Measurements from ENCODE around the gene PAK1.
A peak's percentile ranks its signal among the peaks of the same experiment; 100 is the strongest.

PAK1 gene

DNA sequence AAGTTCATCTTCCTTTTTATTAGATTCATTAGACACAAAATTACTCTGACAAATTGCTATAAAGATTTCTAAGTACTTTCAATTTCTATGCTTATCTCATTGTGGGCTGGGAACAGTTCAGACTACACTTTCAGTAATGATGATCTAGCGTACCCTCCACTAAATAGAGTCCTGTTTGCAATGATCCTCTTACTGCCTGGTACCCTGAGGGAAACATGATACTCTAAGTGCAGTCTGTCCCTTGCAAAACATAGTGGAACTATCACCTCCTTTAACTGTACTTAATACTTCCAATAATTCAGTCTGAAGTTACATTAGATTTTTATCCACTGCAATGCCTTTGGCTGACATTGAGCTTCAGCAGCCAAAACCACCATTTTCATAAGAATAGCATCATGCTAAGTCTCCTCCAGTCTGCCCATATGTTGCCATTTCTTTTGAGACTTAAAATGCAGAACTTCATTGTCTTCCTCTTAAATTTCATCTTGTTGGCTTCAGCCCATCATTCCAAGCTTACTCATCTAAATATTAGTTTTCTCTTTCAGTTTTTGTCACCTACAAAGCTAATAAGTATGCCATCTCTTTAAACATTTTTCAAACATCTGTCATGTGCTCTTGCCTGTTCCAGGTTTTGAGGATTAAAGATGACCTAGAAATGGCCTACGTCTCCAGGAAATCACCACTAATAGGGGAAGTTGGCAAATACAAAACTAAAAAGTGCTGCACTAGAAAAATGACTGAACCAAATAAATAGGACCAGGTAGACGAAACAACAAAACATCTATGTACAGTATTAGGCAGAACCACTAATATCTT lies 55.5 kb downstream of the PAK1 start:
- TF ChIP-seq, protein P1, sequence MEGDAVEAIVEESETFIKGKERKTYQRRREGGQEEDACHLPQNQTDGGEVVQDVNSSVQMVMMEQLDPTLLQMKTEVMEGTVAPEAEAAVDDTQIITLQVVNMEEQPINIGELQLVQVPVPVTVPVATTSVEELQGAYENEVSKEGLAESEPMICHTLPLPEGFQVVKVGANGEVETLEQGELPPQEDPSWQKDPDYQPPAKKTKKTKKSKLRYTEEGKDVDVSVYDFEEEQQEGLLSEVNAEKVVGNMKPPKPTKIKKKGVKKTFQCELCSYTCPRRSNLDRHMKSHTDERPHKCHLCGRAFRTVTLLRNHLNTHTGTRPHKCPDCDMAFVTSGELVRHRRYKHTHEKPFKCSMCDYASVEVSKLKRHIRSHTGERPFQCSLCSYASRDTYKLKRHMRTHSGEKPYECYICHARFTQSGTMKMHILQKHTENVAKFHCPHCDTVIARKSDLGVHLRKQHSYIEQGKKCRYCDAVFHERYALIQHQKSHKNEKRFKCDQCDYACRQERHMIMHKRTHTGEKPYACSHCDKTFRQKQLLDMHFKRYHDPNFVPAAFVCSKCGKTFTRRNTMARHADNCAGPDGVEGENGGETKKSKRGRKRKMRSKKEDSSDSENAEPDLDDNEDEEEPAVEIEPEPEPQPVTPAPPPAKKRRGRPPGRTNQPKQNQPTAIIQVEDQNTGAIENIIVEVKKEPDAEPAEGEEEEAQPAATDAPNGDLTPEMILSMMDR (IDR thresholded peaks at IDR 0.05; ENCODE audit: borderline replicate concordance, insufficient read depth, low read depth, low read length), result no peak
- H3K4me3 ChIP-seq (ENCODE audit: low read depth, low read length), result no peak overlapping the region

DNA sequence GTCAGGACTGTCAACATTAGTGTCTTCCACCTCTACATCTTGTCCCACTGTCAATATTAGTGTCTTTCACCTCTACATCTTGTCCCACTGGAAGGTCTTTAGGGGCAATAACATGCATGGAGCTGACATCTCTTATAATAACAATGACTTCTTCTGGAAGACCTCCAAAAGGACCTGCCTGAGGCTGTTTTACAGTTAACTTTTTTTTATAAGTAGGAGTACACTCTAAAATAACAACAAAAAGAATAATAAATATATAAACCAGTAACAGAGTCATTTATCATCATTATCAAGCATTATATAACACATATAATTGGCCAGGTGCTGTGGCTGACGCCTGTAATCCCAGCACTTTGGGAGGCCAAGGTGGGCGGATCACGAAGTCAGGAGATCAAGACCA lies 57.5 kb downstream of the PAK1 start:
- TF ChIP-seq, protein P1 (IDR thresholded peaks at IDR 0.05; ENCODE audit: borderline replicate concordance, insufficient read depth, low read depth, low read length), result no peak
- no peak overlapping the region for H3K4me3 ChIP-seq (ENCODE audit: low read depth, low read length)

DNA sequence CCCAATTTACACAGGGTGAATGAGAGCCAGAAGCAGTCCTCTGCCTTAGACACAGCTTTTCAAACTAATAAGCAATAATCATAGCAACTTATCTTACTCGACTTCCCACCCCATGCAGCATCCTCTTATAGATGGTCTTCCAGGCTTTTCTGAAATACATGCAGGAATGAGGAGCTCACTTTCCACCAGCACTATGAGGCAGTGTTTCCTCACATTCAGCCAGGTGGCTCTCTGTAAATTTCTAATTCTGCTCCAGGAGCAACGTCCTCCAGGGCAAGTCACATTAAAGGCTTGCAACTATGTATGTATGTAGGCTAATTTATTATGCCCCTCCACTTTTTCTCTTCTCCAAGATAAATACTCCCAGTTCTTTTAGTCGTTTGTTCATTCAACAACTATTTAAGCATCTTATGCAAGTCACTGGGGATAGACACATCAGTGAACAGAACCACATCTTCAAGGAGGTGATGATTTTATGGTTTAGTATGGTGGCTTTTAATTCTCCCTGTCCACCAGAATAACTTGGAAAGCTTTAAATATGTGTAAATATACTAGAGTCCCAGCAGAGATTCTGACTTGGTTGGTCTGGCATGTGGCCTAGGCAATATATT lies 59.9 kb downstream of the PAK1 start:
- no peak overlapping the region for H3K4me3 ChIP-seq (ENCODE audit: low read depth, low read length)
- TF ChIP-seq, protein P1 (IDR thresholded peaks at IDR 0.05; ENCODE audit: borderline replicate concordance, insufficient read depth, low read depth, low read length), result no peak

DNA sequence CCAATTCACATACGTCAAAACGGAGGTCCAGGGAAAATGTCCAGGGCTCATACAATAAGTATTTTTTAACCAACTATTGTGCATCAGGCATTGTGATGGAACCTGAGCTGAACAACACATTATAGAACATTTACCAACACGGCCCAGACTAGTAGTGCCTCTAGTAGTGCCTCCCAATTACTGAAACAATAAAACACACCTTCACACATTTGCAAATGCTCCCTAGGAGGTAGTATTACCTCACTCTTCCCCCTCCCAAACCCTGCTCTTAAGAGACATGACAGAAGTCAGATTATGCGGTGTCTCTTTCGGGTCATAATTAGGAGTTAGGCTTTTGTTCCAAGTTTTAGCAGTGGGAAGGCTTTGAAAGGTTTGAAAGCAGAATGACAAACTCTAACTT lies 61.1 kb downstream of the PAK1 start:
- H3K4me3 ChIP-seq (ENCODE audit: low read depth, low read length), result no peak overlapping the region
- TF ChIP-seq, protein P1 (IDR thresholded peaks at IDR 0.05; ENCODE audit: borderline replicate concordance, insufficient read depth, low read depth, low read length), result no peak

DNA sequence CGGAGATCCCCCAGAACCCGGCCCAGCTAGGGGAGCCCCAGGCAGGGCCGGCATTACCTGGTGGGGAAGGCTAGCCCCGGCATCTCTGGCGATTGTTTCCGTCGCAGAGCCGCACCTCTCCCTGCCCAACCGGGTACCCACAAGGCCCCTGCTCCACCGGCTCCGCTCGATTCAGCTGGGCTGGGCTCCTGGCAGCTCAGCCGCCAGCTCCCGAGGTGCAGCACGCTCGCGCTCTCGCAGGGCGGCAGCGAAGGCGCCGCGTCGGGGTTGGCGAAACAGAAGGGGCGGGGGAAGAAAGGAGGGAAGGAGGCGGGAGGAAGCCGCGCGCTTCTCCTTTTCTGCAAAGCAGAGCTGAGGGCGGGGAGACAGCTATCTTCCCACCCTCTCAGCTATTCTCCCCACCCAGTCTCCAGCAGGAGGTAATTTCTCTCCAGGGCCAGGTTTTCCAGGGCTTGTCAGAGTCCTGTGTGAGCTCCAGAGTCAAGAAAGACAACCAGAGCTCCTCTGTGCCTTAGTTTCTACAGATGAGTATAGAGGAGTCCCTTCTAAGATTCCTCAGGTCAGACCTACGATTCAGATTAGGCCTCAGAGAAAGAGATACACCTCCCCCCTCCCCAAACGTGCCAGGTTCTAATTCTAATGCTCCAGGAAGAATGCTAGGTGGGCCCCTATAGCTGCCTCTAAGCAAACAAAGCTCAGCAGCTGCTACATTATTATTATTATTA lies 62.0 kb downstream of the PAK1 start:
- H3K4me3 ChIP-seq (ENCODE audit: low read depth, low read length), result peak overlapping the region; percentile 66
- TF ChIP-seq, protein P1 (IDR thresholded peaks at IDR 0.05; ENCODE audit: borderline replicate concordance, insufficient read depth, low read depth, low read length), result peak; percentile 10; the same call in 1 of the 2 replicates

DNA sequence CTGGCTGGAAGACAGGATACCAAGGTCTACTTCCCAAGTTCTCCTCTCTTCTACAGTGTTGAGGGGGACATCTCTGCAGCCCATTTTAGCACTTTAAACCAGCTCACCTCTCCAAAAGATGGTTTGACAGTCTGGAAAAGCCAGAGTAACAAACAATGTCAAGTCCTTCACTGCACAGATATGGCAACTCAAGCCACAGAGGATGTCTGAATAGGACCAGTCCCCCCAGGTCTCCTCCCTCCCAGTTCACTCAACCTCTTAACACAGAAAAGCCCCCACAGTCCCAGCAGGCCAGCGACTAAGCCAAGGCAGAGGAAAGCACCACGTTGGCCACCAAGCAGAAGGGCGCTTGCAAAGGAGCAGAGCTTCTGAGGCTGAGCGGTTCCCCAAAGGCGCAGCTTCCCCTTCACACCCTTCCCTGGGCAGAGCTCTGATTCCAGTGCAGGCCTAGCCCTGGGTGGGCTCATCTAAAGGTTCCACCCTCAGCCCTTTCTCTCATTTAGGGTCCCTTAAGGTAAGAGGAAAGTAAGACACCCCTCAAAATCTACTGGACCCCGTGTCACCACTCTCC lies 62.7 kb downstream of the PAK1 start:
- TF ChIP-seq, protein P1 (IDR thresholded peaks at IDR 0.05; ENCODE audit: borderline replicate concordance, insufficient read depth, low read depth, low read length), result no peak

More for the DNA sequence above, 62.7 kb downstream of the PAK1 start:
- H3K4me3 ChIP-seq (ENCODE audit: low read depth, low read length), result peak overlapping the region; percentile 66
